GM21528 (cell line): ENCODE measurements around the gene RXRA.

ENCODE experiments used
- ATAC-seq: cut with Tn5 transposase; IDR thresholded peaks from one replicate; pipeline ENCODE4 v1.9.1; 2021; ENCODE audit warnings: mild to moderate bottlenecking, moderate library complexity; ENCODE audit not compliant: unreplicated experiment, low FRiP score

Gene RXRA

GRCh38 chr9:134325813-134326723 lies at the start of gene RXRA:
Gene RXRA (plus strand): TSS chr9:134326455. CDS start chr9:134326632, 177 bp downstream.
- ATAC-seq = no peak

- no peak for ATAC-seq
Observed at GRCh38 chr9:134278286-134278685, 48.0 kb upstream of the RXRA start.

- no peak for ATAC-seq
Observed at GRCh38 chr9:134278974-134279640, 47.1 kb upstream of the RXRA start.

GRCh38 chr9:134282138-134282650 lies 44.1 kb upstream of the RXRA start:
- ATAC-seq = no peak

GRCh38 chr9:134283111-134283515 lies 43.1 kb upstream of the RXRA start:
- no peak for ATAC-seq

GRCh38 chr9:134283692-134284265 lies 42.5 kb upstream of the RXRA start:
- no peak for ATAC-seq

GRCh38 chr9:134284273-134284672 lies 42.0 kb upstream of the RXRA start:
- no peak for ATAC-seq

- no peak for ATAC-seq
Observed at GRCh38 chr9:134284741-134285140, 41.5 kb upstream of the RXRA start.

- no peak for ATAC-seq
Observed at GRCh38 chr9:134285215-134285845, 40.9 kb upstream of the RXRA start.

- ATAC-seq = no peak
Observed at GRCh38 chr9:134286471-134287245, 39.6 kb upstream of the RXRA start.

- ATAC-seq = no peak
Observed at GRCh38 chr9:134287591-134288491, 38.4 kb upstream of the RXRA start.

- ATAC-seq = no peak
Observed at GRCh38 chr9:134288746-134289145, 37.5 kb upstream of the RXRA start.

- ATAC-seq = no peak
Observed at GRCh38 chr9:134289241-134289875, 36.9 kb upstream of the RXRA start.

GRCh38 chr9:134290603-134291451 lies 35.4 kb upstream of the RXRA start:
- no peak for ATAC-seq

GRCh38 chr9:134291452-134291881 lies 34.8 kb upstream of the RXRA start:
- no peak for ATAC-seq

GRCh38 chr9:134291961-134292871 lies 34.0 kb upstream of the RXRA start:
- ATAC-seq = no peak
